PC-9 (cell line): ENCODE data around the gene AGAP2.

ENCODE experiments used
- CTCF ChIP-seq: fragments of 200-600 bp; sonication (generic); conservative IDR thresholded peaks from 2 replicates; pipeline ENCODE4 v1.6.1; 2017; ENCODE audit warnings: mixed run types, antibody characterized with exemption, mild to moderate bottlenecking, moderate library complexity
- EZH2 ChIP-seq: fragments of 200-600 bp; sonication (generic); IDR thresholded peaks from 2 replicates; pipeline ENCODE4 v1.8.0; 2017; ENCODE audit warnings: antibody characterized with exemption, low read depth

- TF ChIP-seq CTCF, result no peak
- TF ChIP-seq EZH2, result no peak
These were observed 45.3 kb downstream of the AGAP2 start for GRCh38 chr12:57693317-57693658.
